ENCODE measurements around the gene ZNF749. TPM values are rescaled to one million over a fixed set of nuclear protein-coding genes. Genes with fewer than 3 reads are reported as not detected.

The ZNF749 gene
- total and polyA plus RNA-seq, 2 of the 8 experiments (the other 6 are each of a cell fraction or from before 2014, with no cell fraction given), result 15.2 to 24.4 TPM

DNA sequence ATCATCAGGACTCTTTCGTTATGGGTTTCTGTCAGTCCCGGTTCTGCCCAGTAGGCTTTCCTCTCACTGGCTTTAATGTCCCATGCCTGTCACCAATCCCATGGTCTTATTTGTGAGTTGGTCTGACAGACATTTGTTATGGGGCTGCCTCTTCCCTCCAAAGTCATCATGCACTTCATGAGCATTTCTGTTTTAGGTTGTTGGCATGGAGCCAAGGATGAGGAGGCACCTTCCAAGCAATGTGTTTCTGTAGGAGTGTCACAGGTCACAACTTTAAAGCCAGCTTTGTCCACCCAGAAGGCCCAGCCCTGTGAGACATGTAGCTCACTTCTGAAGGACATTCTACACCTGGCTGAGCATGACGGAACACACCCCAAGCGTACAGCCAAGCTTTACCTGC is 15.7 kb upstream of the ZNF749 start:
- no peak overlapping the region for H2AFZ ChIP-seq (ENCODE audit: low read length)
- H2BK5ac ChIP-seq (ENCODE audit: low read depth, low read length), result no peak overlapping the region
- WGBS, 2 experiments (ENCODE audit: extremely low coverage in 1 of 2, insufficient coverage in 1 of 2, insufficient read length in 1 of 2, insufficient replicate concordance in 2 of 2, low coverage in 1 of 2, low lambda C conversion rate in 2 of 2, missing lambda C conversion rate in 1 of 2), result 91% methylated on average over 4 of the region's 4 CpGs; no CpG with 5 or more reads in 1 of the 2 experiments
- no peak overlapping the region for H3K14ac ChIP-seq (ENCODE audit: insufficient read length)
- no peak overlapping the region for H4K5ac ChIP-seq (ENCODE audit: insufficient read length, low read depth, low read length)
- H2BK20ac ChIP-seq (ENCODE audit: low read length), result no peak overlapping the region
- no peaks in the 10 kb centered on the region for H3K27me3 ChIP-seq (replicated peaks in 1 of 4; ENCODE audit: control insufficient read depth in 3 of 4, extremely low read depth in 1 of 4, insufficient read depth in 3 of 4, low read length in 3 of 4)
- H3K23me2 ChIP-seq (ENCODE audit: low read depth, low read length), result no peaks in the 10 kb centered on the region
- H2BK120ac ChIP-seq (replicated peaks; ENCODE audit: low read depth, low read length), result no peak overlapping the region
- peaks cover 5% of the 10 kb centered on the region; the same call in 1 of the 2 replicates for H3K79me1 ChIP-seq (ENCODE audit: low read depth, low read length)
- peaks cover 0 to 2% of the 10 kb centered on the region in 2 experiments; a peak in 1 of 4 replicates for H3K79me2 ChIP-seq (ENCODE audit: control insufficient read depth in 1 of 2, insufficient read depth in 2 of 2, low read length in 2 of 2)
- no peaks in the 10 kb centered on the region; a peak in 1 of 4 replicates for H3K9me3 ChIP-seq (ENCODE audit: insufficient read depth in 2 of 2, low read depth in 1 of 2, low read length in 1 of 2)
- H3K9ac ChIP-seq (replicated peaks in 1 of 4; ENCODE audit: extremely low read depth in 1 of 4, low read depth in 3 of 4, low read length in 3 of 4), result no peak overlapping the region
- H4K91ac ChIP-seq (replicated peaks; ENCODE audit: insufficient read length, low read length), result no peak overlapping the region
- no peak overlapping the region for H2AK5ac ChIP-seq (ENCODE audit: low read depth, low read length)
- H3K36me3 ChIP-seq (ENCODE audit: control insufficient read depth in 2 of 4, insufficient read depth in 4 of 4, low read length in 3 of 4), result peaks cover 9 to 25% (median 22%) of the 10 kb centered on the region in 4 experiments
- no peak overlapping the region for H3K23ac ChIP-seq (ENCODE audit: insufficient read length)
- no peak overlapping the region for H3K18ac ChIP-seq (ENCODE audit: extremely low read depth, low read length)
- ChIA-PET CTCF (ENCODE audit: partially characterized antibody) (interaction anchor here (1.5 kb wide), 1 partner anchor 8 kb away, joined by 4 read pairs; no protein-coding TSS in a partner anchor), POLR2A (ENCODE audit: partially characterized antibody) (interaction anchor here (0.5 to 3.1 kb wide), 2 partner anchors 8 to 16 kb away, joined by 3 to 17 read pairs; partner anchors contain the start of gene ZNF749)
- no peak overlapping the region for H3K4me2 ChIP-seq (ENCODE audit: insufficient read depth in 1 of 2, low read depth in 2 of 2, low read length in 2 of 2)
- no peaks in the 10 kb centered on the region for H3K4me1 ChIP-seq (replicated peaks in 1 of 4; ENCODE audit: control insufficient read depth in 3 of 4, insufficient read depth in 4 of 4, low read length in 3 of 4)
- H4K8ac ChIP-seq (ENCODE audit: extremely low read depth, insufficient read depth, low read length), result no peak overlapping the region
- DNase-seq (ENCODE audit: low read depth in 1 of 2, low spot score in 2 of 2) (no peak), FAIRE-seq (no peak)
- H3K4ac ChIP-seq (replicated peaks; ENCODE audit: insufficient read length, low read depth, low read length), result no peak overlapping the region
- H2BK12ac ChIP-seq (ENCODE audit: low read depth, low read length), result no peak overlapping the region
- no peak overlapping the region for H3K27ac ChIP-seq (ENCODE audit: low read depth, low read length)
- H3K4me3 ChIP-seq (ENCODE audit: extremely low read depth in 1 of 4, insufficient read depth in 2 of 4, low read depth in 3 of 4, low read length in 4 of 4), result no peak overlapping the region
- no peak overlapping the region for H2BK15ac ChIP-seq (ENCODE audit: low read length)
- no peaks in the 10 kb centered on the region for H4K20me1 ChIP-seq (replicated peaks in 1 of 2; ENCODE audit: control insufficient read depth in 1 of 2, insufficient read depth in 2 of 2, low read length in 2 of 2)
- no peak overlapping the region for H3K56ac ChIP-seq (replicated peaks; ENCODE audit: insufficient read length, low read depth, low read length)
- no peak for TF ChIP-seq BCL11A (IDR thresholded peaks at IDR 0.05; ENCODE audit: low read depth in 2 of 2, low read length in 2 of 2)
- no peak for TF ChIP-seq TCF12 (IDR thresholded peaks at IDR 0.05; ENCODE audit: low read depth, low read length)
- TF ChIP-seq, protein P1, sequence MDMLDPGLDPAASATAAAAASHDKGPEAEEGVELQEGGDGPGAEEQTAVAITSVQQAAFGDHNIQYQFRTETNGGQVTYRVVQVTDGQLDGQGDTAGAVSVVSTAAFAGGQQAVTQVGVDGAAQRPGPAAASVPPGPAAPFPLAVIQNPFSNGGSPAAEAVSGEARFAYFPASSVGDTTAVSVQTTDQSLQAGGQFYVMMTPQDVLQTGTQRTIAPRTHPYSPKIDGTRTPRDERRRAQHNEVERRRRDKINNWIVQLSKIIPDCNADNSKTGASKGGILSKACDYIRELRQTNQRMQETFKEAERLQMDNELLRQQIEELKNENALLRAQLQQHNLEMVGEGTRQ (IDR thresholded peaks at IDR 0.05; ENCODE audit: low read length), result no peak
- TF ChIP-seq BACH1 (IDR thresholded peaks at IDR 0.05; ENCODE audit: low read length), result no peak
- TF ChIP-seq RXRA (IDR thresholded peaks at IDR 0.05; ENCODE audit: insufficient read depth, low read depth, low read length), result no peak
- no peak for TF ChIP-seq SRF (IDR thresholded peaks at IDR 0.05; ENCODE audit: low read depth, low read length)
- no peak for TF ChIP-seq POLR2A (IDR thresholded peaks at IDR 0.05; ENCODE audit: control extremely low read depth in 1 of 2, low read depth in 2 of 2, low read length in 2 of 2)
- no peak for TF ChIP-seq ASH2L (IDR thresholded peaks at IDR 0.05; ENCODE audit: low read length)
- TF ChIP-seq GTF2F1 (IDR thresholded peaks at IDR 0.05; ENCODE audit: borderline replicate concordance, low read depth, low read length), result no peak
- TF ChIP-seq, protein P2, sequence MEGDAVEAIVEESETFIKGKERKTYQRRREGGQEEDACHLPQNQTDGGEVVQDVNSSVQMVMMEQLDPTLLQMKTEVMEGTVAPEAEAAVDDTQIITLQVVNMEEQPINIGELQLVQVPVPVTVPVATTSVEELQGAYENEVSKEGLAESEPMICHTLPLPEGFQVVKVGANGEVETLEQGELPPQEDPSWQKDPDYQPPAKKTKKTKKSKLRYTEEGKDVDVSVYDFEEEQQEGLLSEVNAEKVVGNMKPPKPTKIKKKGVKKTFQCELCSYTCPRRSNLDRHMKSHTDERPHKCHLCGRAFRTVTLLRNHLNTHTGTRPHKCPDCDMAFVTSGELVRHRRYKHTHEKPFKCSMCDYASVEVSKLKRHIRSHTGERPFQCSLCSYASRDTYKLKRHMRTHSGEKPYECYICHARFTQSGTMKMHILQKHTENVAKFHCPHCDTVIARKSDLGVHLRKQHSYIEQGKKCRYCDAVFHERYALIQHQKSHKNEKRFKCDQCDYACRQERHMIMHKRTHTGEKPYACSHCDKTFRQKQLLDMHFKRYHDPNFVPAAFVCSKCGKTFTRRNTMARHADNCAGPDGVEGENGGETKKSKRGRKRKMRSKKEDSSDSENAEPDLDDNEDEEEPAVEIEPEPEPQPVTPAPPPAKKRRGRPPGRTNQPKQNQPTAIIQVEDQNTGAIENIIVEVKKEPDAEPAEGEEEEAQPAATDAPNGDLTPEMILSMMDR (IDR thresholded peaks at IDR 0.05; ENCODE audit: control extremely low read depth in 1 of 3, insufficient read depth in 1 of 3, low read depth in 1 of 3, low read length in 3 of 3), result no peak
- no peak for TF ChIP-seq TBP (IDR thresholded peaks at IDR 0.05; ENCODE audit: low read depth, low read length)
- no peak for TF ChIP-seq POLR2AphosphoS5 (IDR thresholded peaks at IDR 0.05; ENCODE audit: low read depth, low read length)
